Stimulated activated naive CD4-positive, alpha-beta T cell treated with Interleukin-2 at 50 U/mL for 16 hours (primary cell): ENCODE results near the gene CD63.
A peak's percentile ranks its signal among the peaks of the same experiment; 100 is the strongest.
"Not testable (repeated sequence)": the region's sequence is repeated elsewhere in the genome, so short reads cannot be mapped to it uniquely, and the experiment has no call there.

Source experiments
- DNase-seq: peaks from one replicate; lab custom pipeline; 2025; lab: John Stamatoyannopoulos, UW

Gene CD63

GRCh38 chr12:55728939-55729818 lies at the start of gene CD63:
Gene CD63 (minus strand): TSS chr12:55729009. CDS start chr12:55728341, 668 bp downstream.
- peak; percentile 72 for DNase-seq

GRCh38 chr12:55777856-55778255 lies 49.0 kb upstream of the CD63 start:
- no peak for DNase-seq

- DNase-seq = no peak
These were observed 42.9 kb upstream of the CD63 start for GRCh38 chr12:55771736-55772135.

GRCh38 chr12:55767156-55767555 lies 38.3 kb upstream of the CD63 start:
- no peak for DNase-seq

GRCh38 chr12:55765736-55766290 lies 37.0 kb upstream of the CD63 start:
- no peak for DNase-seq

- no peak for DNase-seq
These were observed 33.8 kb upstream of the CD63 start for GRCh38 chr12:55762646-55763045.

- DNase-seq = peak; percentile 40
These were observed 31.9 kb upstream of the CD63 start for GRCh38 chr12:55760663-55761062.

GRCh38 chr12:55758575-55758974 lies 29.8 kb upstream of the CD63 start:
- not testable (repeated sequence) for DNase-seq

- no peak for DNase-seq
These were observed 28.9 kb upstream of the CD63 start for GRCh38 chr12:55757701-55758100.

- DNase-seq = no peak
These were observed 26.4 kb upstream of the CD63 start for GRCh38 chr12:55755246-55755645.

GRCh38 chr12:55748230-55748993 lies 19.6 kb upstream of the CD63 start:
- no peak for DNase-seq

GRCh38 chr12:55746913-55747231 lies 18.1 kb upstream of the CD63 start:
- no peak for DNase-seq

GRCh38 chr12:55746174-55746912 lies 17.5 kb upstream of the CD63 start:
- DNase-seq = no peak

- no peak for DNase-seq
These were observed 16.8 kb upstream of the CD63 start for GRCh38 chr12:55745361-55746173.

GRCh38 chr12:55744340-55745030 lies 15.7 kb upstream of the CD63 start:
- DNase-seq = no peak

- peak; percentile 32 for DNase-seq
These were observed 14.9 kb upstream of the CD63 start for GRCh38 chr12:55743406-55744339.

GRCh38 chr12:55742719-55743405 lies 14.1 kb upstream of the CD63 start, which contains the start of gene GDF11:
Gene GDF11 (plus strand): TSS chr12:55743122. CDS start chr12:55743317, 195 bp downstream.
- peak; percentile 77 for DNase-seq

GRCh38 chr12:55741931-55742680 lies 13.3 kb upstream of the CD63 start:
- DNase-seq = no peak
